Activated effector memory CD4-positive, alpha-beta T cell treated with Interleukin-2 at 50 U/mL for 16 hours (primary cell): ENCODE data around the gene HTR6.
A peak's percentile ranks its signal among the peaks of the same experiment; 100 is the strongest.

Source experiments
- DNase-seq: peaks from one replicate; pipeline ENCODE4 v3.0.0-alpha.2; 2020

HTR6 gene

DNA sequence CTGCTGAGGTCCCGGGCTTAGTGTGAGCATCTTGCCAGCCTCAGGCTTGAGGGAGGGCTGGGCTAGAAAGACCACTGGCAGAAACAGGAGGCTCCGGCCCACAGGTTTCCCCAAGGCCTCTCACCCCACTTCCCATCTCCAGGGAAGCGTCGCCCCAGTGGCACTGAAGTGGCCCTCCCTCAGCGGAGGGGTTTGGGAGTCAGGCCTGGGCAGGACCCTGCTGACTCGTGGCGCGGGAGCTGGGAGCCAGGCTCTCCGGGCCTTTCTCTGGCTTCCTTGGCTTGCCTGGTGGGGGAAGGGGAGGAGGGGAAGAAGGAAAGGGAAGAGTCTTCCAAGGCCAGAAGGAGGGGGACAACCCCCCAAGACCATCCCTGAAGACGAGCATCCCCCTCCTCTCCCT lies 7.2 kb upstream of the HTR6 start:
- no peak for DNase-seq

DNA sequence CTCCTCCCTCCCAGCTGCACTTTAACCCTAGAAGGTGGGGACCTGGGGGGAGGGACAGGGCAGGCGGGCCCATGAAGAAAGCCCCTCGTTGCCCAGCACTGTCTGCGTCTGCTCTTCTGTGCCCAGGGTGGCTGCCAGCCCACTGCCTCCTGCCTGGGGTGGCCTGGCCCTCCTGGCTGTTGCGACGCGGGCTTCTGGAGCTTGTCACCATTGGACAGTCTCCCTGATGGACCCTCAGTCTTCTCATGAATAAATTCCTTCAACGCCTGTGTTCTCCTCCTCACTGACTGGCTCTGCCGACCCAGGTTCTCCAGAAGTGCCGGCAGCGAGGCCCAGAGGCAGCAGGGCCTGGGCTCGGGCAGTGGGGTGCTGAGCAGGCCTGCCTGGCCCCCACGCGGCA lies 6.5 kb upstream of the HTR6 start:
- no peak for DNase-seq

- peak; percentile 13 for DNase-seq
Observed at GRCh38 chr1:19661721-19662228, 2.9 kb upstream of the HTR6 start.

DNA sequence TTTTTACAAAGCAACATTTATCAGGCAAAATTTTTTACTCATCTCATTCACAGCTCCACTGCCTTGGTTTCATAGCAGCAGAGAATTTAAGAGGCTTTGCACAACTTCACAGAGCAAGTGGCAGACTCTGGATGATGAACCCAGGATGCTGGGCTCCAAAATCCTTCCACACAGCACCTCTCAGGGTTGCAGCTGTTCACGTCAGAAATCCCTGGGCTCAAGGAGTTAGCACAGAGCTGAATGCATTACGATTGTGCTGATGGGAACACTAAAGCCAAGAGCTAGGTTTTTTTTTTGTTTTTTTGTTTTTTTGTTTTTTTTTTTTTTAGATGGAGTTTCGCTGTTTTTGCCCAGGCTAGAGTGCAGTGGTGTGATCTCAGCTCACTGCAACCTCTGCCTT lies 2.4 kb upstream of the HTR6 start:
- no peak for DNase-seq

GRCh38 chr1:19665186-19665495 lies 466 bp downstream of the HTR6 start:
- DNase-seq = no peak

GRCh38 chr1:19665496-19666465 lies 1.1 kb downstream of the HTR6 start:
- DNase-seq = no peak

DNA sequence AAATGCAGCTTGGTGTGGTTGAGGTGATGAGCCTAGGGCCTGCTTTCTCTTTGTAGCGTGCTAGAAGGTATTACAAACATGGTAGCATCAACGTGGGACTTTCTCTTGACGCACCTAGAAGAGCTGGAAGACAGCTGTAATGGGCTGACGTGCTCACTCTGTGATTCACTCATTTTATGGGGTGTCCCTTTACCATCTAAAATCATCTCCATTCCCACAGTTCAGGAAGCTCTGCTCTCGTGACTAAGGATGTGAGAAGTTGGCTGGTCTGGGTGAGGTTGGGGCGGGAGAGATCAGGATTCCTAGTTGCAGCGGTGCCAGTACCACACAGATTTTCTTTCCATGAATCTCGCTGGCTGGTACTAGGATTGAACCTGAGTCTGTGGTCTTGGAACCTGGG lies 4.2 kb downstream of the HTR6 start:
- no peak for DNase-seq

DNA sequence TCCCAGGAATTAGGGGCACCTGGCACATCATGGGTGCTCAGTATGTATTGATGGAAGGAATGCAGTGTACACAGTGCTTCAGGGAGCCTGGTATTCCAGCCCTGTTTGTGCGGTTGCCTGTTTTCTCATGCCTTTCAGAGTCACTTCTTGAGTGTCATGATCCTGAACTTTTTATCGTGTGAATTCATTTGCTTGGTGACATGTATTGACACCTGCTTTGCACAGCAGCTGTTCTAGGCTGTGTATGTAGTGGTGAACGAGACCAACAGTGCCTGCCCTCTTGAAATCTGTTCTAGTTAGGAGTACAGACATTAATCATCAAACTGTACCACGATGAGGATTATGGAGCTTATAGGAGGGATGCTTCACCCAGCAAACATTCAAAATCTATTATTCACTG lies 6.1 kb downstream of the HTR6 start:
- no peak for DNase-seq

DNA sequence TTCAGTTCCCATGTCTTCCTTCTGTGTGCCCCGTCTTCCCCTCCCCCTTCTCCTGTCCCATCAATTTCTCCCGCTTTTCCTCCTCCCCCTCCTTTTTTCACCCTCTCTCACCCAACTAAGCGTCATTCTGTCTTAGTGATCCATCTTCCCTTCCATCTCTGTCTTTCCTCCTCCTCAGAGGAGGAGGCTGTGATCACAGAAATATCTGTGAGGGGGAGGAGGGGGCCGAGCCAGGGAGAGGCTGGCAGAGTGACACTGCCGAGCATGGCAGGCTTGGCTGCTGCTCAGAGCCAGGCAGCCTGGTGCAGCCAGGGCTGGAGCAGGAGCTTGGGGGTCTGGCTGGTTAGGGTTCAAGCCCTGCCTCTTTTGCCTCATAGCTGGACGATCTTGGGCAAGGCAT lies 7.6 kb downstream of the HTR6 start:
- DNase-seq = no peak

DNA sequence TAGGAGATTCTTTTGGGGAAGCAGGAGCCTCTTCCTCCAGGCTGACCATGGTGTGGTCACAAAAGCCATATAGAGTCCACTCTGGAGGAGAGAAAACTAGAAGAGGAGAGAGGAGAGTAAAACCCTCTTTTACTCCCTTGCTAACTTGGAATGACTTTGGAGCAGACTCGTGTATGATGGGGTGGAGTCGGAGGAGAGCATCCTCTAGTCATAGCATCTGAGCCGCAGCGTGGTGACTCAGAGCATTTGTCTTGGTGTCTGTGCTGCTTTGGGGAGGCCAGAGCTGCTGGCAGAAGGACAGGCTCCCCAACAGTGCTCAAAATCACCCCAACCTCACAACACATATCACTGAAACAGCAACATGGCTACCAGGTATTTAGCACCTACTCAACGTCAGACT lies 11.1 kb downstream of the HTR6 start:
- DNase-seq = no peak

- DNase-seq = no peak
Observed at GRCh38 chr1:19676438-19676922, 11.8 kb downstream of the HTR6 start.

DNA sequence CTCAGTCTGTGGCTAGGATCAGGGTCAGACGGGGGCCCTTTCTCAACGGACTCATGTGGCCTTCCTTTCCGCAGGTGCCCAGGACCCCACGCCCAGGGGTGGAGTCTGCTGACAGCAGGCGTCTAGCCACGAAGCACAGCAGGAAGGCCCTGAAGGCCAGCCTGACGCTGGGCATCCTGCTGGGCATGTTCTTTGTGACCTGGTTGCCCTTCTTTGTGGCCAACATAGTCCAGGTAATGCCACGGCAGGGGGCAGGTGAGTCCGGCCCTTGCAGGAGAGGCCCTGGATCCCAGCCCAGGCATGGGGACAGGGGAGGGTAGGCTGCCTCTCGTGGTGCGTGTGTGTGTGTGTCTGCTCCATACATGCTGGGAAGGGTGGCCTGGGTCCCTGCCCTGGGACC lies 13.8 kb downstream of the HTR6 start:
- no peak for DNase-seq

DNA sequence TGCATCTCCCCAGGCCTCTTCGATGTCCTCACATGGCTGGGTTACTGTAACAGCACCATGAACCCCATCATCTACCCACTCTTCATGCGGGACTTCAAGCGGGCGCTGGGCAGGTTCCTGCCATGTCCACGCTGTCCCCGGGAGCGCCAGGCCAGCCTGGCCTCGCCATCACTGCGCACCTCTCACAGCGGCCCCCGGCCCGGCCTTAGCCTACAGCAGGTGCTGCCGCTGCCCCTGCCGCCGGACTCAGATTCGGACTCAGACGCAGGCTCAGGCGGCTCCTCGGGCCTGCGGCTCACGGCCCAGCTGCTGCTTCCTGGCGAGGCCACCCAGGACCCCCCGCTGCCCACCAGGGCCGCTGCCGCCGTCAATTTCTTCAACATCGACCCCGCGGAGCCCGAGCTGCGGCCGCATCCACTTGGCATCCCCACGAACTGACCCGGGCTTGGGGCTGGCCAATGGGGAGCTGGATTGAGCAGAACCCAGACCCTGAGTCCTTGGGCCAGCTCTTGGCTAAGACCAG lies 14.3 kb downstream of the HTR6 start:
- DNase-seq = no peak

DNA sequence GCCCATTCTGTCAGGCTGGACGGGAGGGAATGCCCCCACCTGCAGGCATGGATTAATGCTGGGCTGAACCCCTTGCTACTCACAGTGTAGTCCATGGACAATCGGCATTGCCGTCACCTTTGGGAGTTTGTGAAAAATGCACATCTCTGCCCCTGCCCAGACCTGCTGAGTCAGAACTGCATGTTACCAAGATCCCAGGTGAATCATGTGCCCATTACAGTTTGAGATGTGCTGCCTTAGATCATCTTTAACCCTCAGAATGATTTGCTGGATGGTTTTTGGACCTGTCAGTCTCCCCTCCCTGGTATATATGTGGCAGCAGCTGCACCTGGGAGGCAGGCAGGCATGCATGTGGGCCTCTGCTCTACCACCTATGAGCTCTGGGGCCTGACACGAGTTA lies 15.0 kb downstream of the HTR6 start:
- DNase-seq = no peak

- no peak for DNase-seq
Observed at GRCh38 chr1:19680644-19681043, 16.0 kb downstream of the HTR6 start.

DNA sequence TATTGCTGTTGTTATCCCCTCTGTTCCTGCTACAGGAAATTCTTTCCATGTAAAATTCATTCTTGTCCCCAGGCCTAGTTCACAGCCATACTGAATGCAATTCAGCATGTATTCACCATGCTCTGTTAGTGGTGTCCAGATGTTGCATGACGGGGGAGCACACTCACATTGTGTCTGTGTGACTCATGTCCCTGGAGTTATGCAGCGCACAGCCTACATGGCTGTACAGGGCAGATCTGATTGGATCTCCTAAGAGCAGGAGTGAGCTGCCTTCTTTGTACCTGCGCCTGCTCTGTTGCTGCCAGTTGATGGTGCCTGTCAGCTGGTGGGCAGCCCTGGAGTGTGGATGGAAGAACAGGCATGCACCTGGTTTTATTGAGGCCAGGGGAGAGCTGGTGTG lies 17.6 kb downstream of the HTR6 start:
- no peak for DNase-seq

DNA sequence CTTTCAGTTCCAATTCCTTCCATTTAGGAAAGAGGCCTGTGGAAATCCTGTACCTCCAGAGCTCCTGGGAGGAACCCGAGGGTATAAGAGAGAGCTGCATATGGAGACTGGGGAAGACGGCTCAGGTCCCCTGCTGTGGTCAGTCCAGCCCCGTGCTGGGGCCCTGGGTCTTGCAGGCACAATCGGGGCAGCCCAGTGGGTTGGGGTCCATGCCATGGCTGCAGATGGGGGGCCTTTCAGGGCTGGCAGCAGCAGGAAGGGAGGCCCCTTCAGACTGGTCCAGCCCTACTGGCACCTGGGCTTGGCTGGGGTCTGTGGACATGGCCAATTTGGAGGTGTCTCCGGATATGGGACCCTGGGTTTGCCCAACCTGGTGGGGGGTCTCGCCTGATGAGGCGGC lies 18.2 kb downstream of the HTR6 start:
- no peak for DNase-seq

DNA sequence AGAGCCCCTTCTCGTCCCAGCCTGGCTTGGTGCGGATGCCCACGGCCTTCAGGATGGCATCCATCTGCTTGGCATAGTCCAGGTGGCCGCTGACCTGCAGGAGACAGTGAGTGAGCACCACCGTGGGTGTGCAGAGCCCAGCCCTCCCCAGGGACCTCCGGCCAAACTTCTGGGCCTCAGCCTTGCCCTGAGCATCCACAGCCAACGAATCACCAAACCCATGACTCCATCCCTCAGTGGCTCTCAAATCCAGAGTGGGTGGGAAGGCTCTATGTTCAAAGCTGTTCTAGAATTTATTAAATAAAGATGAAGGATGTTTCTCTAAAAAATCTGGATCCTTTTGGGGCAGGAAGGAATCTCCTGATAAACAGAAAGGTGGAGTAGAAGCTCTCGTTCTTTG lies 18.7 kb downstream of the HTR6 start:
- no peak for DNase-seq

DNA sequence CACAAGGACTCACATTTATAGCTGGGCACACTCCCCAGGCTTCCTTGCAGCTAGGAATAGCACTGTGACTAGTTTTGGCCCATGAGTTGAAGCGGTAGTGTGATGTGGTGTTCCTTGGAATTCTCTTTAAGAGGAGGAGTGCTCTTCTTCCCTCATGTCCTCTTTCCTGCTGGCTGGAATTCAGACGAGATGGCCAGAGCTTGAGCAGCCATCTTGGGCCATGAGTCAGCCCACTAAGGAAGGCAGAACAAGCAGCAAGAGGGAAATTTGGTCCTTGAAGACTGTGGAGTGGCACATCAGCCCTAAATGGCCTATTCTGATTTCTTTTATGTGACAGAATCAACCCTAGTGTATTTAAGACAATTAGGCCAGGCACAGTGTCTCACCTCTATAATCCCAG lies 20.0 kb downstream of the HTR6 start:
- no peak for DNase-seq

- no peak for DNase-seq
Observed at GRCh38 chr1:19685994-19686393, 21.3 kb downstream of the HTR6 start.

DNA sequence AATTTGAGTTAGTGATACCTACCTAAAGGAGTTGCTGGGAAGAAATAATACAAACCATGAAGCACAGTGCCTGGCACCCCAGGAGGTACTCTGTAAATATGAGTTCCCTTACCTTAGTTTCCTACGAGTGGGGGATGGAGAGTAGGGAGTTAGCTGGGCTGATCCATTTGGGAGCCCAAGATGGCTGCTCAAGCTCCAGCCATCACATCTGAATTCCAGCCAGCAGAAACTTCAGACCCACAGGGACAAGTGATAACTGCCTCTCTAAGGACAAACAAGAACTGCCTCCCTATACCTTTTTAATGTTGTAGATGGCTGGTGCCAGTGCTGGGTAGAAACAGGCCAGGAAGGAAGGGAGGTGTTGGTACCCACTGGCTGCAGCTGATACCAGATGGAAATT lies 22.7 kb downstream of the HTR6 start:
- DNase-seq = no peak

- DNase-seq = peak; percentile 55
Observed at GRCh38 chr1:19688041-19688842, 23.6 kb downstream of the HTR6 start.

DNA sequence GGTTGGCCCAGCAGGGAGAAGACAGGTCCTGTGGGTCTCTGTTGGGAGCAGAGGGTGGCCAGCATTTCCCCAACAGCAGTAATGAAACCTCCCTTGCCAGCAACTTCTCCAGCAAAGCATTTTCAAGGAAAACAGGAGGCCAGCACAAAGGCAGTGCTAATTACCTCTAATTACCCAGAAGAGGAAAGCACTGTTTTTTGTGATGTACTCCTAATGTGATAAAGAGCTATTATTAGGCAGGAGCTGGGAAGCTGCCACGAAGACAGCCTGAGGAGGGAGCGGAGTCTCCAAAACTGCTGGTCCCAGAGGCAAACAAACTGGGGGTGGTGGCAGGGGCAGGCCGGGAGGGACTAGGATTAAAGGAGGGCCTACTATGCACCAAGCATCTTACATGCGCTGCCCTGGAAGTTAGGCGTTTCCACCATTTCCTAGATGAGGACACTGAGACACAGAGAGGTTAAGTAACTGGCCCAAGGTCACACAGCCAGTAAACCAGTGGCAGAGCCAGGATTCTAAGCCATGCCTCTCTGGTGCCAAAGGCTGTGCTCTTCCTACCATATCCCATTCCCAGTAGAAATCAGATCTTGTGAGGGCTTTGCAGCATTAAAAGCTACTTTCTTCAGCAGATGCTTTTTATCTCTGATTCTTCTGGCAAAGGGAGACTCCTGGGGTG lies 24.5 kb downstream of the HTR6 start:
- DNase-seq = no peak
